ACC112 (cell line): ENCODE data around the gene EFS.
"Not testable (repeated sequence)": the region's sequence is repeated elsewhere in the genome, so short reads cannot be mapped to it uniquely, and the experiment has no call there.

Source experiments
- H2AFZ ChIP-seq: fragments of 200-600 bp; sonication (generic); one replicate; pipeline ENCODE4 v1.6.0; 2017; ENCODE audit warnings: antibody characterized with exemption, low read length; ENCODE audit not compliant: unreplicated experiment
- H3K27ac ChIP-seq: fragments of 200-600 bp; sonication (generic); 2 replicates; pipeline ENCODE4 v1.5.1; 2014; ENCODE audit warnings: low read depth, mild to moderate bottlenecking, antibody characterized with exemption, low read length, moderate library complexity
- H3K27me3 ChIP-seq: fragments of 200-600 bp; sonication (generic); 2 replicates; pipeline ENCODE4 v1.6.1; 2014; ENCODE audit warnings: mild to moderate bottlenecking, antibody characterized with exemption, low read length, moderate library complexity, mixed read lengths; ENCODE audit not compliant: insufficient read depth
- H3K36me3 ChIP-seq: fragments of 200-600 bp; sonication (generic); 2 replicates; pipeline ENCODE4 v1.6.1; 2016; ENCODE audit warnings: mild to moderate bottlenecking, antibody characterized with exemption, low read length, moderate library complexity, mixed read lengths; ENCODE audit not compliant: insufficient read depth
- H3K4me1 ChIP-seq: fragments of 200-600 bp; sonication (generic); one replicate; pipeline ENCODE4 v1.6.1; 2016; ENCODE audit warnings: low read length, mixed read lengths; ENCODE audit not compliant: insufficient read depth, unreplicated experiment, control insufficient read depth
- H3K4me3 ChIP-seq: fragments of 200-600 bp; sonication (generic); 2 replicates; pipeline ENCODE4 v1.5.1; 2014; ENCODE audit warnings: mild to moderate bottlenecking, low read depth, low read length
- H3K79me2 ChIP-seq: fragments of 200-600 bp; sonication (generic); one replicate; pipeline ENCODE4 v1.6.0; 2016; ENCODE audit warnings: low read length; ENCODE audit not compliant: control insufficient read depth, unreplicated experiment, insufficient read depth

Gene EFS

DNA sequence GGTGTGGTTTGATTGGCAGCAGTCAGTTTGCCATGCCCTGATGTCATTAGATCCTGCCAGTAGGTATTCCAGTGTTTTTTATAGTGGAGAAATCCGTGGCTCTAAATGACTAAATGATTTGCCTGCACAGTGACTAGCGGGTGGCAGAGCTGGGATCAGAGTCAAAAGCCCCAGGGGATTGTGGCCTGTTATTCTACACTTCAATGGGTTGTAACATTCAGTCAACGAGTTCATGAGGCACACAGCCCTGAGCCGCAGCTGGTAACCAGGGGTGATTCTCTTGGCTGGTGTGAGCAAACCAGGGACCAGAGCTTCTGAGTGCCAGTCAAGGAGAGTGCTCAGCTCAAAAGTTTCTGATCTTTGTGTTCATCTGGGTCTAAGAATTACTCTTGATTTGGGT, 41.3 kb upstream of the EFS start:
- Histone ChIP-seq H3K4me1 (no peaks in the 10 kb centered on the region), H3K27me3 (peaks cover 92% of the 10 kb centered on the region), H3K4me3 (no peak overlapping the region), H3K36me3 (no peaks in the 10 kb centered on the region), H2AFZ (no peak overlapping the region), H3K79me2 (no peaks in the 10 kb centered on the region), H3K27ac (no peak overlapping the region)

GRCh38 chr14:23405516-23406025, 40.6 kb upstream of the EFS start:
- no peaks in the 10 kb centered on the region for H3K4me1 ChIP-seq
- H3K27me3 ChIP-seq = peaks cover 91% of the 10 kb centered on the region
- H3K79me2 ChIP-seq = no peaks in the 10 kb centered on the region

DNA sequence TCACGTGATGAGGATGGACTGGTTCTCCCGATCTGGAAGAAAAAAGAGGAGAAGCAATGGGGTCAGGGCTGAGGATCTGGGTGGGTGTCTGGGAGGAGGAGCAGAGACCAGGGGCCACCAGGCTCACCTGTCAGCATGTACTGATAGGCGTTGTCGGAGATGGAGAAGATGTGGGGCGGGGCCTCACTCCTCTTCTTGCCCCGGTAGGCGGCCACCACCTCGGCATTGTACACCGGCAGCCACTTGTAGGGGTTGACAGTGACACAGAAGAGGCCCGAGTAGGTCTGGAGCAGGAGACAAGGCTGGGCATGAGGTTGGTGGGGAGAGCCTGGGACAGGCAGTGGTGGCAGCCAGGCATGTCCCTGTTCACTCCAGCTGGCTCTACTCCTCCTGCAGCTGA, 40.1 kb upstream of the EFS start:
- H3K4me3 ChIP-seq = no peak overlapping the region
- H2AFZ ChIP-seq = no peak overlapping the region
- no peak overlapping the region for H3K27ac ChIP-seq
- no peaks in the 10 kb centered on the region for H3K36me3 ChIP-seq
- no peaks in the 10 kb centered on the region for H3K4me1 ChIP-seq
- peaks cover 86% of the 10 kb centered on the region for H3K27me3 ChIP-seq
- no peaks in the 10 kb centered on the region for H3K79me2 ChIP-seq

More at GRCh38 chr14:23405516-23406025, 40.6 kb upstream of the EFS start:
- no peak overlapping the region for H3K27ac ChIP-seq
- no peak overlapping the region for H3K4me3 ChIP-seq
- no peak overlapping the region for H2AFZ ChIP-seq
- no peaks in the 10 kb centered on the region for H3K36me3 ChIP-seq

DNA sequence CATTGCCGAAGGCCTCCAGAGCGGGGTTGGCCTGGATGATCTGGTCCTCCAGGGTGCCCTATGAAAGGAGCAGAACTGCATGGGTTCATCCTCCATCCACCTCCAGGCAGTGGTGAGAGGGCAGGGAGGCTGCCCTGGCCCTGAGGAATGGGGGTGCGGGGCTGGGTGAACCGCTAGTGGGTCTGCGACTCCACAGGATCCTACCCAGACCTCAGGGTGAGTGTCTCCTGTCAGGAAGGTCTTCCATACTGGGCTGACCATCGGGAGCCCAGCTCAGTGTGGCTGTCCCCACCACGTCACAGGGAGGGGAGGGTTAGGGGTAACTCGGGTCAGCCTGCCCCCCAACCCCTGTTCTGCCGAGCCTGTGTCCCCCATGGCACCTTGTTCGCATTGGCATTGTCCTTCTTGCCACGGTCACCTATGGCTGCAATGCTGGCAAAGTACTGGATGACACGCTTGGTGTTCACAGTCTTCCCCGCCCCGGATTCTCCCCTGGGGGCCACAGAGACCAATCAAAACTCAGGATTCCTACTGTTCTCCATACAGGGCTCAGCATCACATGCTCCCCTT, 39.4 kb upstream of the EFS start:
- Histone ChIP-seq H3K27me3 (peaks cover 80% of the 10 kb centered on the region), H3K4me3 (no peak overlapping the region), H2AFZ (no peak overlapping the region), H3K36me3 (no peaks in the 10 kb centered on the region), H3K4me1 (no peaks in the 10 kb centered on the region), H3K27ac (no peak overlapping the region), H3K79me2 (no peaks in the 10 kb centered on the region)

DNA sequence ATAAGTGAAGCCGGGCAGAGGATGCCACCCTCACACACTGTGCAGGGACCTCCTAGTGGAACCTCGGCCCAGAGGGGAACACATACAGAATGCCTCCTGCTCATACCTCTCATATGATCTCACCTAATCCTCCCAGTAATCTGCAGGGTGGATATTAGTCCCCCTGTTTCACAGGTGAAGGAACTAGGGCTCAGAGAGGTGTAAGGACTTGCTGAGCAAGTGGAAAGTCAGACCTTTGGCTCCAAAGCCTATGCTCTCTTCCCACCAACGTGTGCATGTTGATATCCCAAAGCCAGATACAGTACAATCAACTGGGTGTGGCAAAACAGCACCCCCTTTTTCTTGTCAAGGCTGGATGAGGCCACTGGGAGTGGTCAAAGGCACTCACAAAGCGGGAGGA, 38.9 kb upstream of the EFS start:
- H2AFZ ChIP-seq = no peak overlapping the region
- no peaks in the 10 kb centered on the region for H3K36me3 ChIP-seq
- peaks cover 75% of the 10 kb centered on the region for H3K27me3 ChIP-seq
- no peaks in the 10 kb centered on the region for H3K79me2 ChIP-seq
- H3K4me3 ChIP-seq = no peak overlapping the region
- no peak overlapping the region for H3K27ac ChIP-seq
- H3K4me1 ChIP-seq = no peaks in the 10 kb centered on the region

GRCh38 chr14:23403139-23403438, 38.1 kb upstream of the EFS start:
- Histone ChIP-seq H3K27ac (no peak overlapping the region), H3K4me3 (no peak overlapping the region), H2AFZ (no peak overlapping the region), H3K79me2 (no peaks in the 10 kb centered on the region), H3K4me1 (no peaks in the 10 kb centered on the region), H3K36me3 (no peaks in the 10 kb centered on the region), H3K27me3 (peaks cover 74% of the 10 kb centered on the region)

GRCh38 chr14:23402296-23403138, 37.5 kb upstream of the EFS start:
- Histone ChIP-seq H3K36me3 (no peaks in the 10 kb centered on the region), H3K79me2 (no peaks in the 10 kb centered on the region), H3K27ac (no peak overlapping the region), H2AFZ (no peak overlapping the region), H3K27me3 (peaks cover 70% of the 10 kb centered on the region), H3K4me1 (no peaks in the 10 kb centered on the region), H3K4me3 (no peak overlapping the region)

DNA sequence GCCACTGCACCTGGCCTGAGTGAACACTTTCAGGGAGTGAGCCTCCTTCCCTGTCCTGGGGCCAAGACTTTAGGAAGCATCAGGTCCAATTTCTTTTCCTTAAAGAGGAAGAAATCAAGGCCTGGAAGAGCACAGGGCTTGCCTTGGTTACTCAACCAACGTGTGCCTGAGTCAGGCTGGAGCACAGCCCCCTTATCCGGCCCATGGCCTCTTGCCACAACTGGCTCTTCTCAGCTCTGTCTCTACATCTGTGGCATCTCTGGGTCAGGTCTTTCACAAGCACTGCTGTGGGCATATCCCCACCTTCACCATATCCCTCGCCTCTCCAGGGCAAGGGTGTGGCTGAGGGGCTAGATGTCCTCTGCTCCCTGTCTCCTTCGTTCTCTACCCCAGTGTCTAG, 36.3 kb upstream of the EFS start:
- no peaks in the 10 kb centered on the region for H3K4me1 ChIP-seq
- no peak overlapping the region for H3K27ac ChIP-seq
- no peaks in the 10 kb centered on the region for H3K79me2 ChIP-seq
- H3K27me3 ChIP-seq = peaks cover 67% of the 10 kb centered on the region
- H2AFZ ChIP-seq = no peak overlapping the region
- no peak overlapping the region for H3K4me3 ChIP-seq
- no peaks in the 10 kb centered on the region for H3K36me3 ChIP-seq

DNA sequence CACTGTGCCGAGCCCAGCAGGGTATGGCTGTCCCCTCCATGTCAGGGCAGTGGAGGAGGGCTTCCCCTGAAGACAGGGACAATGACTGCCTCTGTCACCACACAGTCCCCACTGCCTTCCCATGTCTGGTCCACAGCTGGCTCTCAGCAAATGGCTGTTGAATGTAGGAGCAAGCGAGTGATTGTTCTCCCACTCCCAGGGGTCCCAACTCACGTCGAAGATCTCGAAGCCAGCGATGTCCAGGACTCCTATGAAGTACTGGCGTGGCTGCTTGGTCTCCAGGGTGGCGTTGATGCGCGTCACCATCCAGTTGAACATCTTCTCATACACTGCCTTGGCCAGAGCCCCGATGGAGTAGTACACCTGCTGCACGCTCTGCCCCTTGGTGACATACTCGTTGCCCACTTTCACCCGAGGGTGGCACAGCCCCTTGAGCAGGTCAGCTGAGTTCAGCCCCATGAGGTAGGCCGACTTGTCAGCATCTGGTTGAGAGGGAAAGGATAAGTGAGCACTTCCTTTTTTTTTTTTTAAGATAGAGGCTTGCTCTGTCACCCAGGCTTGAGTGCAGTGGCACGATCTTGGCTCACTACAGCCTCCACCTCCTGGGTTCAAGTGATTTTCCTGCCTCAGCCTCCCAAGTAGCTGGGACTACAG, 35.7 kb upstream of the EFS start:
- H2AFZ ChIP-seq, H3K79me2 ChIP-seq: not testable (repeated sequence)
- peaks cover 64% of the 10 kb centered on the region for H3K27me3 ChIP-seq

GRCh38 chr14:23399591-23399990, 34.6 kb upstream of the EFS start:
- Histone ChIP-seq H3K27me3 (peaks cover 56% of the 10 kb centered on the region), H3K27ac (no peak overlapping the region), H3K4me1 (no peaks in the 10 kb centered on the region), H3K4me3 (no peak overlapping the region), H3K79me2 (no peaks in the 10 kb centered on the region), H2AFZ (no peak overlapping the region), H3K36me3 (no peaks in the 10 kb centered on the region)

More for the DNA sequence above, 35.7 kb upstream of the EFS start:
- not testable (repeated sequence) for H3K4me1 ChIP-seq, H3K4me3 ChIP-seq, H3K36me3 ChIP-seq, H3K27ac ChIP-seq

DNA sequence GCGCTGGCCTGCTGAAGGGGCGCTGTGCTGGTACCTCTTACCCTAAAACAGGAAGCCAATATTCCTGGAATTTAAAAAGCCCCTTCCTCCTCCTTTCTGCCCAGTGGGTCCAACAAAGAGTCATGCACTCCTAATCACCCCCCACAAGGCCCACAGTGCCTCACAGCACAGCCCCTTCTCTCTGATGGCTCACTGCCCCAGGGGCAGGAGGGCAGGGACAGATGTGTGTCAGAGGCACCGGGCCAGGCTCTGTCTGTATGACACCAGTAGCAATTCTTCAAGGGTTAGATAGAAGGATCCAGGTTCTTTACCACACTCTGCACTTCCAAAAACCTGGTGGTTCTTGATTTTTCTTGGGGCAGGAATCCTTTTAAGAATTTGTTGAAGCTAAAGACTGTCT, 34.2 kb upstream of the EFS start:
- Histone ChIP-seq H3K36me3 (no peaks in the 10 kb centered on the region), H2AFZ (no peak overlapping the region), H3K4me3 (no peak overlapping the region), H3K27ac (no peak overlapping the region), H3K4me1 (no peaks in the 10 kb centered on the region), H3K27me3 (peaks cover 56% of the 10 kb centered on the region), H3K79me2 (no peaks in the 10 kb centered on the region)
